GM18909 (cell line): ENCODE results near the gene ZNF511.
"Not testable (repeated sequence)": the region's sequence is repeated elsewhere in the genome, so short reads cannot be mapped to it uniquely, and the experiment has no call there.

Source experiments
- ATAC-seq: cut with Tn5 transposase; IDR thresholded peaks from one replicate; pipeline ENCODE4 v1.9.1; 2021; ENCODE audit warnings: mild to moderate bottlenecking; ENCODE audit not compliant: unreplicated experiment, poor library complexity

The ZNF511 gene, protein sequence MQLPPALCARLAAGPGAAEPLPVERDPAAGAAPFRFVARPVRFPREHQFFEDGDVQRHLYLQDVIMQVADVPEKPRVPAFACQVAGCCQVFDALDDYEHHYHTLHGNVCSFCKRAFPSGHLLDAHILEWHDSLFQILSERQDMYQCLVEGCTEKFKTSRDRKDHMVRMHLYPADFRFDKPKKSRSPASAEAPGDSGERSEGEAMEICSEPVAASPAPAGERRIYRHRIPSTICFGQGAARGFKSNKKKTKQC

DNA sequence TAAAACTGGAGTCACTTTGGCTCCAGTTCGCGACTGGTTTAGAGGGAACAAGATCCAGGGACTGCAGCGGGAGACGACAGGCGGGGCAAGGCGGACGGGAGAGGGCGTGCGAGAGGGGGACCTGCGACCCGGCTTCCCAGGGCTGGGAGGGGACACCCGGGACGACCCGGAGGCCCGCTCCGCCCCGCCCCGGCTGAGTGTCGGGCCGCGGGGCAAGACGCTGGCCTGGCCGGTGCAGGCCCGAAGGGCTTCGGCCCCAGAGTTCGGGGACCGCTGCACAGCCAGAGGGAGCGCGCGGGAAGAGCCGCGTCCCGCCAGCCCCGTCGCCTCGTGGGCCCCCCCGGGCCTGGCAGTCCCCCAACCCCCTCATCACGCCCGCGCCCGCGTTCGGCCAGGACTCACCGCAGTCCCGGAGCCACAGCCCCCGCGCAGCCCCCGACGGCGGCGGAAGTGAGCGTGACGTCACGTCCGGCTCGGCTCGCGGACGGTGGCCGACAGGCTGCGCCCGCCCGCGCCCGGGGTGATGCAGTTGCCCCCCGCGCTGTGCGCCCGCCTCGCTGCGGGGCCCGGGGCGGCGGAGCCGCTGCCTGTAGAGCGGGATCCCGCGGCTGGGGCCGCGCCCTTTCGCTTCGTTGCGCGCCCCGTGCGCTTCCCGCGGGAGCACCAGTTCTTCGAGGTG, at the start of gene ZNF511, which contains the start of gene TUBGCP2:
TSS of gene ZNF511 (plus strand) at position 494 of the 679 bp plus-strand sequence. CDS start at position 524, 30 bp downstream.
TSS of gene TUBGCP2 (minus strand) at position 452 of the 679 bp plus-strand sequence. CDS start 5,931 bp downstream, outside the sequence.
- ATAC-seq = peak; percentile 80

DNA sequence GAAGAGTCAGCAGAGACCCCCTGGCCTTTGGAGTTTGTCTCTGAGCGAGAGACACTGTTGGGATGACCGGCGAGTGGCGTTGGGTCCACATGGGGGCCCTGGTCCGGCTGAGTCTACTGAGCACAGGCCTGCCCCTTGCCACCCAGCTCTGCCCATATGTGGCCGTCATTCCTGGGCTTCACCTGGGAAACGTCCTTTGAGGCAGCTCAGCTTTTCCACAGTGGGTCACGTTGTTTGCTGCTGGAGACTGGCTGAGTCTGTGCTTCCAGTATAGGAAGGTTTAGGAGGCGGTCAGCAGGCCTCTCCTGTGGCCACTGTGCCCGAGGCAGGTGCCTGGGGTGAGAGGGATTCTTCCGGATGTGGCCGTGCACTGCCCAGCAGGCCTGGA, 49.1 kb upstream of the ZNF511 start:
- ATAC-seq = no peak

DNA sequence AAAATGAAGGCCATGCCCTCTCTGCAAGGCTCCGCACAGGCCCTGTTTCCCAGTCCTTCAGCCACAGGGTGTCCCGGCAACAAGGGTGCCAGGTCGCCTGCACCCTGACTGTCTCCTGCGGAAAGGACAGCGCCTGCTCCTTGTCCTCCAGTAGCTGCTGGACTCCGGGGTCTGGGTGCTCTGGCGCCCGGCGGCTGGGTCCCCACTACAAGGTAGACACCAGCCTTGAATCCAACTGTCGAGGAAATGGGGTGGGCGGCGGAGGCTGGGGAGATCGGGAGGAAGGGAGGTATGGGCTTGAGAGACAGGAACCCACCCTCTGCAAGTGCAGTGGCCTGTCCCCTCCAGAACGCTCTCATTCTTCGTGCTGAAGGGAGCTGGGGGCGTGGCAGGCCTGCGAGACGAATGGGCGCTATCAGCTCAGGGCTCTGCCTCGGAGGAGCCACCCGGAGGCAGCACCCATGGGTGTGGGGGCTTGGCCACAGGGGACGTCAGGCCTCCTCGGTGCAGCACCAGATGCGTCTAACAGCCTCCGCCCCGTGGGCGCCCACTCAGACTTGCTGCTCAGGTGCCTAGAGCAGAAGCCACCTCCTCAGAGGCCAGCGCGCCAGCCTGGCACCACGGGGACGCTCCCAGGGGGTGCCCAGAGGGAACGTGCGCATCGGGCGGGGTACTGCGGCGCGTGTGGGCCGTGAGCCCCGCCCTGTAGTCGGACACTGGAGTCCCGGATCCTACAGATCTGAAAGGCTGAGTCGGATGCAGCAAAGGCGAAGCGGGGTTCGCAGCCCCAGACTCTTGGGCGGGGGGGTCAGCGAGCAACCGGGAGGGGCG, 47.6 kb upstream of the ZNF511 start:
- ATAC-seq = peak; percentile 42

DNA sequence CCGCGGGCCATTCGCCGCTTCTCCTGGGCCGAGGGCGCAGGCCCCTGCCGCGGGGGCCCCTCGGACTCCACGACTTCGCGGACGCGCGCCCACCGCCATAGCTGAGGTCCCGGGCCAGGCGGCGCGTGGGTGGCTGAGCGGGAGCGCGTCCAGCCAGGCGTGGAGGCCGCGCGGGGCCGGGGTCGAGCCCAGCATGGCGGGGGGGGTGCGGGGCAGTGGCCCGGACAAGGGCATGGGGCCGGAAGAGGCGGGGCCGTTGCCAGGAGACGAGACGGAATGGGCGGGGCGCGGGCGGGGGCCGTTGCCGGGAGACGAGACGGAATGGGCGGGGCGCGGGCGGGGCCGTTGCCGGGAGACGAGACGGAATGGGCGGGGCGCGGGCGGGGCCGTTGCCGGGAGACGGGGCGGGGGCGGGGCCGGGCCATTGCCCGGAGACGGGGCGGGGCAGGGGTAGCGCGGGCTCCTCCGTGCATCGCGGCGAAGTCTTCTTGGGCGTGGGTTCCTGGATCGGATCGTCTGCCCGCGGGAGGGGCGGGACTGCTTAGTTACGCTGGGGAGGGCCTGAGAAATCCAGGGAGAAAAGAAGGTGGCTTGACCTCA, 46.9 kb upstream of the ZNF511 start:
- ATAC-seq = peak; percentile 53

DNA sequence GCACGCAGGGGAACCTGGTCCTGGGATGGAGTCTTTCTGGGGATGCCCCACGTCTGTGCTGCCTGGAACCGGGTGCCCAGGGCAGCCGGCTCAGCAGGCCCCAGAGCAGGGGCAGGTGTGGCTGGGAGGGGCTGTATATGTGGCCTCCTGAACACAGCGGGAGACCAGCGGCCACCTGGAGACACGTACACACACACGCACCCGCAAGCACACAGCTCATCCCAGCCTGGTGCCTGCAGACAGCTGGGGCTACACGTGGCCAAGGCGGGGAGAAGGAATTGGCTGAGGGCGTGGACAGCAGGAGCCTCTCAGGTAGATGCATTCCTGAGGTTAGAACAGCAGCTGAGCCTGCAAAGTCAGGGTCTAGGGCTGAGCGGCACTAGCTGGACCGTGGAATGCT, 46.0 kb upstream of the ZNF511 start:
- ATAC-seq = no peak

DNA sequence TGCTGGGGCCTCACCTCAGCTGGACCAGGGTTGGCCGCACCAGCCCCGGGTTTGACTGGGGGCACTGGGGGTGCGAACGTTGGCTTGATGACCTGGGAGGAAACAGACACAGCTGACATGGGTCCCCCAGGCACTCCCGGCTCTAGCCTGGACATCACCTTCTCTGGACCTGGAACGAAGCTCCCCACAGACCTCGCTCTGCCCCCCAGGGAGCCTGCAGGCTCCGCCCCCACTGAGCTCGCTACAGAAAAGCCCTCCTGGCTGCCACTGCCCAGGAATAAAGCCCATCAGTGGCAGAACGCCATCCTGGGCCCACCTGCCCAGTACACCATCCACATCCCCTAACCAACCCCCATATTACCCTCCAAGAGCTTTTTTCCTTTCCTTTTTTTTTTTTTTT, 45.0 kb upstream of the ZNF511 start:
- no peak for ATAC-seq

DNA sequence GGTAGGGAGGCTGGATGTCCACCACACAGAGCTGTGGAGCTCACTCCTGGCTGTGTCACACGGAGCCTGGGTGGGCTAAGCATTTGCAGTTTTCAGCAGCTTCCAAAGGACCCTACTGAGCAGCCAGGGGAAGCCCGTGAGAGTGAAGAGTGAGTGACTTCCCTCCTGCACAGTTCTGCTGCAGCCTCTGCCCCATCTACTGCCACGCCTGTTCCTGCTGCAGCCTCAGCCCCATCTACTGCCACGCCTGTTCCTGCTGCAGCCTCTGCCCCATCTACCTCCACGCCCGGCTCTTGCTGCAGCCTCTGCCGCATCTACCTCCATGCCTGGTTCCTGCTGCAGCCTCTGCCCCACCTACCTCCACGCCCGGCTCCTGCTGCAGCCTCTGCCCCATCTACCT, 44.3 kb upstream of the ZNF511 start:
- no peak for ATAC-seq

DNA sequence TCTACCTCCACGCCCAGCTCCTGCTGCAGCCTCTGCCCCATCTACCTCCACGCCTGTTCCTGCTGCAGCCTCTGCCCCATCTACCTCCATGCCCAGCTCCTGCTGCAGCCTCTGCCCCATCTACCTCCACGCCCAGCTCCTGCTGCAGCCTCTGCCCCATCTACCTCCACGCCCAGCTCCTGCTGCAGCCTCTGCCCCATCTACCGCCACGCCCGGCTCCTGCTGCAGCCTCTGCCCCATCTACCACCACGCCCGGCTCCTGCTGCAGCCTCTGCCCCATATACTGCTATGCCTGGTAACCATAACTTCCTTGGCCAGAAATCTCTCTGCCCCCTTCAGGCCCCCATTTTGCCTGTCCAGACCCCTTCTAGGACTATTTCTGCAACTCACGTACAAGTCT, 43.7 kb upstream of the ZNF511 start:
- ATAC-seq = not testable (repeated sequence)

DNA sequence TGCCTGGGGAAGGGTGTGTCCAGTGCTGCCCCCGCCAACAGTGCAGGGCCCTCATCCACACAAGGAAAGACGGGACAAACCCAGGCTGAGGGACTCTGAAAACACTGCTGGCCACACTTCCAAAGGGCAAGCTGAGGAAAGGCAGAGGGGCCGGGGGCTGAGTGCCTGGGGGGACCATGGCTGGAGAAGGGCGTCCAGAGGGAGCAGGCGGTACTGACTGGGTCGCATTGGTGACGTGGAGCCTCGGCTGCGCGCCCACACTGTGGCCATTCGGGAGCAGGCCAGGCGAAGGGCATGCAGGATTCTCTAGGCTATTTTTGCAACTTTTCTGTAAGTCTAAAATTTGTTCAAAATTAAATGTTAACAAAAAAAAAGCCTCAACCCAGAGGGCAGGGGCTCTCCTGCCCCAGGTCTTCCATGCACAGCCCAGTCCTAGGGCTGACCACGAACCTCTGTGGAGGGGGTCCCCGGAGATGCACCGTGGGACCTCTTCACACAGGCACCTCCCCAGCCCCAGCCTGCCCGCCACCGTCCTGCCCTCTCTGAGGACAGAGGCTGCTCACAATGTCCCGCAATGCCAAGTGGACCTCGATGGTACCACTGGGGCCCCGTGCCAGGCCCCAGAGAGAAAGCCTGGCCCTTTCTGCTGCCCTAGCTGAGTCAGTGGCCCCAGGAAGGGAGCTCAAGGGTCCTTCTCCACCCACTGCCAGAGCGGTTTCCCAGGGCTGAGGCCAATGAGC, 42.5 kb upstream of the ZNF511 start:
- ATAC-seq = no peak

DNA sequence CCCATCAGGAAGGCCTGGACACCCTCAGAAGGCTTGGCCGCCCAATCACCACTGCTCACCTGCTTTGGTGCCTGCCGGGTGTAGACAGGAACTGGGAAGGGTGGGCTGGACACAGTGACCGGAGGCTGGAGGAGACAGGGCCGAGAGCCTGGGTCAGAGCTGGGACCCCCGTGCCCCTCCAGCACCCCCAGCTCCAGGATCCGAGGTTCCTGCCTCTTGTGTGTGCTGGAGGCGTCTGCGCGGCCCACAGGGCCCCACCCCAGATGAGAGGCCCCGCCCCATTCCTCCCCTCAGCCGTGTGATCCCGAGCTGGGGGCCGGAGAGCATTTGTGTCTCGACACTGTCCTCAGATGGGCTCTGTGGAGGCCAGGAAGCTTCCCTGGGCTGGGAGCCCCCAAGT, 41.4 kb upstream of the ZNF511 start:
- ATAC-seq = no peak

DNA sequence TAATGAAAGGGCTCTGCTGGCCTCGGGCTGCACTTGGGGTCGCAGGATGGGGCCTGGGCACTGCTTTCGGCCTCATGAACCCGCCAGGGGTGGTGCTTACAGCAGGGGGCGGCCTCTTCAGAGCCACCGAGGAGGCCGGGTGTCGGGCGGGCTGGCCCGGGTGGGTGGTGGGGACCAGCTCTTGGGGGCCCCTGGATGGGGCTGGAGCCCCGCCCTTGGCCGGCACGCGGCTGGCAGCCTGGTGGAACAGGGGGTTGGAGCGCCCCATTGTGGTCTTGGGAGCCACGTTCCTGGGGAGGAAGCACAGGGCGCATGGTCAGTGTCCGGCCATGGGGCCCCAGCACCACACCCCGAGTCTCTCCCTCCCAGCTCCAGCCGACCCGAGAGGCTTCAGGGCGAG, 40.9 kb upstream of the ZNF511 start:
- ATAC-seq = no peak

DNA sequence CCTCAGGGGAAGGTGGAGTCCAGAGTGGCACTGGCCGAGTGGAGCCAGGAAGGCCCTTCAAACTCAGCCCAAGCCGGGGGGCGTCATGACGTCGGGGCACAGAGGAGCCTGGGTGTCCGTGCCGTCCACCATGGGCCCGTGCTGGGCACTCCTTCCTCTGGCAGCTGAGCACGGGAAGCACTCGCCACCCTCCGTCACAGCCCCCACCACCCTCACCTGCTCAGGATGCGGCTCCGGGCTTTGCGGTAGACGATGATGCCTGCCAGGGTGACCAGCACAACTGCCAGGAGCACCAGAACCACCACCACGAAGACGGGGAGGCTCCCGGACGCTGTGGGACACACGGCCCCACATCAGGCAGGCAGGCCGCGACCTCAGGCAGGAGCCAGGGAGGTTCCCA, 40.2 kb upstream of the ZNF511 start:
- ATAC-seq = no peak

DNA sequence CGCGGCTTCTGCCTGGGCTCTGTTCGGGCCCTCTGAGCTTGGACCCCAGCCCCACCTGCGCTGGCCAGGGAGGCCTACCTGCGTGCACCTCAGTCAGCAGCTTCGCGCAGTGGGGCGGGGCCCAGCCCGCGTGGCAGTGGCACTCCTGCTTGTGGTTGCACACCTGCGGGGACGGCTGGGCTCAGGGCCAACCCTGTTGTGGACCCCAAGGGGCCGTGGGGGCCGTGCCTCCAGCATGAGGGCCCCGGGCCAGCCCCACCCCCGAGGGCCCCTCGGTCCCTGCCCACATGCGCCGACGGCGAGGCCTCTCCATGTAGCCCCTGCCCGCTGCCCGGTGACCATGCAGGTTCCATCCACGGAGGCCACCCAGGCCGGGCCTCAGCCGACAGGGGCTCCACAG, 39.3 kb upstream of the ZNF511 start:
- ATAC-seq = no peak

DNA sequence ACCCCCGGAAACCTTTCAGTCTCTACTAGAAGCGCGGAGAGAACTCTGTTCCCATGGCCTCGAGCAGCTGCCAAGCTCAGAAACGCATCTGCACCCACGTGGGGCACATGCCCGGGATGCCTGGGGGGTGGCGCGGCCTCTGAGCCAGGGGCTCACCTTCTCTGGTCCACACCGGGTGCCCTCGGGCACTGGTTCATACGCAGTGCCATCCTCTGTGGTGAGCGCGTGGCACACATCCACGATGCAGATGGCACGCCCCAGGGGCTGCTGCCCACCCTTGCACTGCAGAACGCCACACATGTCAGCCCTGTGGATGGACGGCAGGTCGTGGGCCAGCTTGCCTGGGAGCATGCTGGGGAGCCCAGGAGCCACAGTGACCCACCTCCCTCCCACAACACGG, 38.5 kb upstream of the ZNF511 start:
- ATAC-seq = no peak

DNA sequence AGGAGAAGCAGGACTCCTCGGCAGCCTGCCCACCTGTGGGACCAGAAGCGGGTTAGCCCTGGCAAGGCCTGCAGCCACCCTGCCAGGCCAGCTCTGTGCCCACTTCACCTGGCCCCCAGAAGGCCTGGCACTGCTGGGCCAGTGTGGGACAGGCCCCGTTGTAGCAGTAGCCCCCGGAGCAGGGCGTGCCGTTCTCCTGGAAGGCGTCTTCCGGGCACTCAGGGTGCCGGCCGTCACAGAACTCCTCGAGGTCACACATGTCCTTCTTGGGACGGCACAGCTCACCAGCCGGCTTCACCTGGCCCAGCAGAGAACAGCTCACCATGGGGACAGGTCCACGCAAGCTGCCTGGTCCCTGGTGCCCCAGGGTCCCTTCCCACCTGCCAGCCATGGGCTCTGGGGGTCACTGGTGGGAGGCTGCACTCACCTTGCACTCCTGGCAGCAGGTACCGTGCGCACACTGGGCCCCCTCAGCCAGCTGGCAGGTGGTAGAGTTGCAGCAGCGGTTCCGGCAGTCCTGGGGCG, 37.9 kb upstream of the ZNF511 start:
- ATAC-seq = no peak

DNA sequence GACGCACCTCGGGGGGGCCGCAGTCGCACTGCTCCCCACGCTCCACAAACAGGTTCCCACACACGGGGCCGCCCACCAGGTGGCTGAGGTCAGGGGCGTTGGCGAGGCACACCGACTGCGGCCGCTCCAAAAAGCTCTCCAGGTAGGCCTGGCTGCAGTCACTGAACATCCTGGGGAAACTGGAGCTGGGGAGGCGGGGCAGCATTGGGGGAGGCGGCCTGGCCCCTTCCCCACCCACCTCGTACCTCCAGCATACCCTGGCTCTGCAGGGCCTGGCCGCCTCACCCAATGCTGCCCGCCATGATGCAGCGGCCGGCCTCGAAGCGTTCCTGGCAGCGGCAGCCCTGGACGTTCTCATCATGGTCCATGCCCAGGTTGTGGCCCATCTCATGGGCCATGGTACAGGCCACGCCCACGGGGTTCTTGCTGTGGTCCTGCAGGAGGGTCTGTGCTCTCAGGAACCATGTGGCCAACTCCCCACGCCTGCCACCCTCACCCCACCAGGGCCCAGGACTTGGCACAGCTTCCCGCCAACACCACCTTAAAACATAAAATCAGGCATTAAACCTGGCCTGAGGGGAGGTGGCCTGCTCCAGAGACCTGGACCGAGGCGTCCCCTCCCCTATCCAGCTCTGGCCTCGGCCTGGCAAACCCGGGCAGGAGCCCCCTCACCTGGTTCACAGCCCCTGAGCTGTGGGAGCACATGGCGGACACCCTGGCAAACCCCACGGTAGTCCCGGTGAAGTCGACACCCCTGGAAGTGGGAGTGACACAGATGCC, 37.0 kb upstream of the ZNF511 start:
- no peak for ATAC-seq

DNA sequence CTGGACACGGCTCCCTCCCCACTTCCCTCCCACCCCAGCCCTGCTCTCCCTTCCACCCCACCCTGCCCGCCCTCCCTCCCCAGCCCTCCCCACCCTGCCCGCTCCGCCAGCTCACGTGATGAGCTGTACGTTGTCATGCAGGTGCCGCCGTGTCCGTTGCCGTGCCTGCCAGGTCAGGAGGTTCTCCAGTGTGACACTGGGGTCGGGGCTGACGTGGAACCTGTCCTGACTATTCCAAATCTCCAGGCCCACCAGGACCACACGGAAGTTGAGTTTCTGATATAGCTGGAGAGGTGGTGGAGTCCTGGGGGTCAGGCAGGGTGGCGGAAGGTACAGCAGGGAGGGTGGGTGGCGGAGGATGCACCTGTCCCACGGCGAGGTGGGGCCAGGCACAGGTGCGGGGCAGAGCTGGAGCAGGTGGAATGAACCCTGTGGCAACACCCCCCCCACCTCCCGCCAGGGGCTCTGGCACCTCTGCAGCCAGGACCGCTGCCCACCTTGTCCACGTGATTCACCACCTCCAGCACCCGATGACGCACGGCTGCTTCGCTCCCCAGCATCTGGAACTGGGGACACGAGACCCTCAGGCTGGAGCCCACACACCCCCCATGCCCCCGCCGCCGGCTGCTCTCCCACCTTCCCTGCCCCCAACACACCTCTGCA, 36.3 kb upstream of the ZNF511 start:
- ATAC-seq = no peak

DNA sequence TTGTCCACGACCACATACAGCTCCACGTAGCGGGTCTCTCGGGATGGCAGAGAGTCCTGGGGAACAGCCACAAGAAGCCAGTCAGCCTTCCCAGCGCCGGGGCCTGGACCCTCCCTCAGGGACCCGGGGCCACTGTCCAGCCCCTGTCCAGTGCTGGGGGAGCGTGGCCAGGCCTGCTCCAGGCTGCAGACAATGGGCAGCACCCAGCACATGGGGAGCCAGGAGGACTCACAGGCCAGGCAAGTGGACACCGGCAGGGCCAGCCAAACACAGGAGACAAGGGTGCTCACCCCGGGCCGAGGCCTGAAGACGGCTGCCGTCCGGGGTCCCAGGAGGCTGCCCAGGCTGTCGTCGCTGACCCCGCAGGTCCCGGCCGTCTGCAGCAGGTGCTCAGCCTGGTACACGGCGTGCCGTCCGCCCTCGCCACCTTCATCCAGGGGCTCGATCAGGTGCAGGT, 35.7 kb upstream of the ZNF511 start:
- no peak for ATAC-seq
